K562 (cell line): ENCODE data around the gene DNAJC8. TPM values are rescaled to one million over a fixed set of nuclear protein-coding genes. Genes with fewer than 3 reads are reported as not detected.
A peak's percentile ranks its signal among the peaks of the same experiment; 100 is the strongest.

Source experiments
- ATAC-seq: fragments of 200-7000 bp; cut with Tn5 transposase; 3 replicates; pipeline ENCODE4 v1.9.1; 2020; ENCODE audit warnings: moderate library complexity
- BruUV-seq: library from RNA; stranded (reverse); fragments of 400-500 nt; replicated peaks from 2 replicates; lab custom pipeline; 2021; lab: Mats Ljungman, UMichigan
- CTCF ChIA-PET: fragments of 300-600 bp; formaldehyde crosslinking; extraction: SDS; loops from one replicate; lab custom pipeline; 2021; ENCODE audit warnings: low intra/inter-chr PET ratio; lab: Yijun Ruan, JAX
- POLR2A ChIA-PET: fragments of 300-600, 350-650 bp; sonication (Branson Sonifier 250); formaldehyde crosslinking; extraction: SDS; loops from one replicate; lab custom pipeline; 2021; ENCODE audit warnings: antibody characterized with exemption, inconsistent platforms; lab: Yijun Ruan, JAX
- DNase-seq, 4 experiments: peaks; one replicate each; pipeline versions ENCODE4 v3.0.0 to v3.0.0-alpha.2; 2011 to 2018; ENCODE audit warnings: low spot score in 3 of 4, mixed read lengths in 3 of 4; ENCODE audit errors: extremely low read depth in 1 of 4
- FAIRE-seq: peaks from 2 replicates; lab custom pipeline; 2011; peaks lifted over from hg19 to GRCh38; lab: Jason Lieb, UNC
- H2AFZ ChIP-seq: 2 replicates; pipeline ENCODE4 v1.6.0; 2011; ENCODE audit warnings: low read depth, low read length, control low read depth, inconsistent platforms
- H3K27ac ChIP-seq: fragments of 200-600 bp; 3 replicates; pipeline ENCODE4 v1.8.0; 2011; ENCODE audit warnings: low read depth, mild to moderate bottlenecking, control low read depth, inconsistent platforms, low read length, moderate library complexity, mixed read lengths; ENCODE audit errors: extremely low read depth
- H3K27me3 ChIP-seq, 2 experiments: fragments of 300-600 bp in 1 of 2; 2 replicates in 1 of 2; 3 replicates in 1 of 2; pipeline versions ENCODE4 v1.6.0 to v1.8.0; 2011; ENCODE audit warnings: inconsistent platforms in 2 of 2, low read length in 2 of 2, mild to moderate bottlenecking in 1 of 2, mixed read lengths in 1 of 2, moderate library complexity in 1 of 2; ENCODE audit not compliant: control insufficient read depth in 2 of 2, insufficient read depth in 2 of 2
- H3K36me3 ChIP-seq: fragments of 300-600 bp; 3 replicates; pipeline ENCODE4 v1.8.0; 2011; ENCODE audit warnings: mild to moderate bottlenecking, low read length, inconsistent platforms; ENCODE audit not compliant: control insufficient read depth, insufficient read depth
- H3K4me1 ChIP-seq, 2 experiments: fragments of 200-600 bp in 1 of 2; replicated peaks in 1 of 2; 2 replicates in 1 of 2; 3 replicates in 1 of 2; pipeline versions ENCODE4 v1.5.1 to v1.8.0; 2011; ENCODE audit warnings: inconsistent platforms in 2 of 2, low read length in 2 of 2, mild to moderate bottlenecking in 1 of 2, mixed read lengths in 1 of 2, moderate library complexity in 1 of 2; ENCODE audit not compliant: control insufficient read depth in 2 of 2, insufficient read depth in 2 of 2
- H3K4me2 ChIP-seq: 2 replicates; pipeline ENCODE4 v1.6.1; 2011; ENCODE audit warnings: low read length, control low read depth, inconsistent platforms, mixed read lengths; ENCODE audit not compliant: insufficient read depth
- H3K4me3 ChIP-seq: fragments of 200-600 bp; sonication (generic), shearing (Covaris generic); 2 replicates; pipeline ENCODE4 v1.5.1; 2016; ENCODE audit warnings: control low read depth, inconsistent platforms
- H3K79me2 ChIP-seq: fragments of 200-600 bp; 3 replicates; pipeline ENCODE4 v1.8.0; 2011; ENCODE audit warnings: low read length, inconsistent platforms; ENCODE audit not compliant: control insufficient read depth, insufficient read depth
- H3K9ac ChIP-seq, 2 experiments: 2 replicates each; pipeline versions ENCODE4 v1.6.0 to v1.6.1; 2011; ENCODE audit warnings: low read depth in 2 of 2, low read length in 2 of 2, control low read depth in 1 of 2, inconsistent platforms in 1 of 2, mild to moderate bottlenecking in 1 of 2, mixed read lengths in 1 of 2; ENCODE audit not compliant: insufficient read depth in 1 of 2
- H3K9me1 ChIP-seq: one replicate; pipeline ENCODE4 v1.6.0; 2011; ENCODE audit warnings: inconsistent platforms, mild to moderate bottlenecking, low read length, moderate library complexity; ENCODE audit not compliant: control insufficient read depth, insufficient read depth
- H3K9me3 ChIP-seq: replicated peaks from 2 replicates; pipeline ENCODE4 v1.5.1; 2011; ENCODE audit warnings: low read depth, low read length, inconsistent platforms; ENCODE audit not compliant: control insufficient read depth, insufficient read depth
- H4K20me1 ChIP-seq: replicated peaks from 2 replicates; pipeline ENCODE4 v1.6.1; 2011; ENCODE audit warnings: low read length, inconsistent platforms, mixed read lengths; ENCODE audit not compliant: control insufficient read depth, insufficient read depth
- CUX1 ChIP-seq: fragments of 200-800 bp; sonication (Bioruptor generic); IDR thresholded peaks from 2 replicates; pipeline ENCODE4 v1.6.1; 2016; ENCODE audit warnings: missing genetic modification characterization, missing compliant biosample characterization
- EP300 ChIP-seq: IDR thresholded peaks from 2 replicates; pipeline ENCODE4 v1.6.1; 2012; ENCODE audit warnings: low read length, improper control_type of control experiment
- ETV5 ChIP-seq: sonication (generic); formaldehyde crosslinking; IDR thresholded peaks from 2 replicates; pipeline ENCODE4 v1.4.0; 2020; ENCODE audit warnings: low read depth, mild to moderate bottlenecking, missing genetic modification reagents
- GABPA ChIP-seq: fragments of 200-800 bp; sonication (Bioruptor generic); conservative IDR thresholded peaks from 2 replicates; pipeline ENCODE4 v1.6.1; 2016; ENCODE audit warnings: low read depth, missing genetic modification characterization, missing compliant biosample characterization
- IFI16 ChIP-seq: fragments of 250-450 bp; sonication (Bioruptor Pico); IDR thresholded peaks from 2 replicates; pipeline ENCODE4 v2.1.2; 2022; ENCODE audit warnings: mild to moderate bottlenecking, inconsistent platforms
- KAT2B ChIP-seq: IDR thresholded peaks from one replicate; pipeline ENCODE4 v1.6.1; 2012; ENCODE audit warnings: low read depth, mild to moderate bottlenecking, control low read depth, inconsistent platforms, low read length, moderate library complexity
- KLF1 ChIP-seq: fragments of 450-650 bp; IDR thresholded peaks from 2 replicates; pipeline ENCODE4 v1.6.1; 2016; ENCODE audit warnings: missing genetic modification characterization, missing compliant biosample characterization
- MTA1 ChIP-seq: fragments of 450-650 bp; IDR thresholded peaks from 2 replicates; pipeline ENCODE4 v1.6.1; 2017; ENCODE audit warnings: borderline replicate concordance
- NR1H2 ChIP-seq: sonication (generic); formaldehyde crosslinking; IDR thresholded peaks from 2 replicates; pipeline ENCODE4 v1.4.0; 2020; ENCODE audit warnings: mild to moderate bottlenecking, missing genetic modification reagents
- PHF8 ChIP-seq: fragments of 200-600 bp; sonication (generic); IDR thresholded peaks from 2 replicates; pipeline ENCODE4 v1.6.1; 2012; ENCODE audit warnings: mixed run types, mild to moderate bottlenecking, inconsistent platforms, low read length, moderate library complexity, borderline replicate concordance
- RFX5 ChIP-seq: IDR thresholded peaks from 2 replicates; pipeline ENCODE4 v1.6.1; 2011; ENCODE audit warnings: low read depth, mild to moderate bottlenecking, improper control_type of control experiment, low read length
- RUNX1 ChIP-seq: sonication (generic); IDR thresholded peaks from 2 replicates; pipeline ENCODE4 v1.6.1; 2016; ENCODE audit warnings: antibody characterized with exemption, low read depth
- SOX6 ChIP-seq: fragments of 450-650 bp; IDR thresholded peaks from 2 replicates; pipeline ENCODE4 v1.6.1; 2014; ENCODE audit warnings: mild to moderate bottlenecking
- TAF7 ChIP-seq: fragments of 450-650 bp; IDR thresholded peaks from 2 replicates; pipeline ENCODE4 v1.6.1; 2016; ENCODE audit warnings: missing genetic modification characterization, missing compliant biosample characterization
- TBL1XR1 ChIP-seq, 2 experiments: IDR thresholded peaks; 2 replicates each; pipeline ENCODE4 v1.6.1; 2012; ENCODE audit warnings: improper control_type of control experiment in 2 of 2, low read length in 2 of 2, mild to moderate bottlenecking in 1 of 2
- ZNF263 ChIP-seq: sonication (generic); formaldehyde crosslinking; IDR thresholded peaks from 2 replicates; pipeline ENCODE4 v1.8.0; 2022; ENCODE audit warnings: mild to moderate bottlenecking, missing genetic modification reagents, borderline replicate concordance
- ZNF511 ChIP-seq: sonication (generic); formaldehyde crosslinking; IDR thresholded peaks from 2 replicates; pipeline ENCODE4 v1.8.0; 2022; ENCODE audit warnings: mild to moderate bottlenecking, missing genetic modification reagents
- WGBS: fragments of 100-300 bp; shearing (Covaris generic); methylation state at CpG from one replicate; pipeline ENCODE4 v1.1.6; 2016; ENCODE audit warnings: low coverage, mixed read lengths; ENCODE audit not compliant: insufficient coverage; ENCODE audit errors: missing lambda C conversion rate; 5-methylcytosine and 5-hydroxymethylcytosine counted together
- in situ Hi-C: fragments of 300-500 bp; cut with MboI; formaldehyde crosslinking; loops from 4 replicates; pipeline ENCODE4 v1.15.0; 2018; ENCODE audit warnings: inconsistent platforms, mixed read lengths
- intact Hi-C: fragments of 100-400 bp; cut with micrococcal nuclease; formaldehyde crosslinking; loops from 2 replicates; pipeline ENCODE4 v1.14.2; 2022
- polyA plus RNA-seq, 8 experiments: library from polyadenylated mRNA; depleted of rRNA in 4 of 8; stranded (reverse) in 5 of 8; unstranded in 3 of 8; fragments of >200 nt; fragmentation: Nextera tagmentation in 2 of 8; fragmentation: Illumina TruSeq in 1 of 8; extraction: Ambion mirVana in 2 of 8; extraction: Trizol in 1 of 8; gene quantifications; 2 replicates each; pipeline versions ENCODE4 v1.2.1 to v1.2.3, GENCODE V29; 2011 to 2014; ENCODE audit warnings: inconsistent platforms in 1 of 8, missing spikeins in 1 of 8
- total RNA-seq, 7 experiments: library from RNA; depleted of rRNA in 6 of 7; stranded (reverse); fragments of >200 nt in 6 of 7; fragmentation: Illumina TruSeq in 2 of 7; extraction: Trizol in 2 of 7; gene quantifications; 2 replicates each; pipeline versions ENCODE4 v1.2.1 to v1.2.3, GENCODE V29; 2011 to 2021; ENCODE audit warnings: low replicate concordance in 1 of 7

DNAJC8 gene
- total and polyA plus RNA-seq, 9 of the 15 experiments (the other 6 are each of a cell fraction or from before 2014, with no cell fraction given): 143 to 508 (median 209) TPM

GRCh38 chr1:28259252-28259933, 26.6 kb upstream of the DNAJC8 start, which contains the start of gene SESN2:
TSS of gene SESN2 (plus strand) at chr1:28259518. CDS start at chr1:28259848, 330 bp downstream.
- H2AFZ ChIP-seq: peak within 1 kb of the TSS; percentile 94
- FAIRE-seq (peak; percentile 94), ATAC-seq (peak; percentile 92), DNase-seq (peak; percentile 99 to 100 (median 100))
- H3K9me3 ChIP-seq: no peaks in the 10 kb centered on the region
- ChIA-PET CTCF (no interaction called here), POLR2A (interaction anchor here (0.6 to 22.0 kb wide), 23 partner anchors 13 to 1107 kb away, joined by 3 to 547 read pairs (median 4); partner anchors contain the start of genes ATP5IF1, MED18, PHACTR4 and RNU11)
- under 1% methylated on average over 59 of the region's 76 CpGs for WGBS
- peak within 1 kb of the TSS; percentile 90 for H3K27ac ChIP-seq
- H3K36me3 ChIP-seq: peaks cover 8% of the 10 kb centered on the region; the same call in 2 of the 3 replicates
- H3K9ac ChIP-seq: peak within 1 kb of the TSS; percentile 93 to 95
- no peaks in the 10 kb centered on the region for H3K27me3 ChIP-seq
- H3K4me2 ChIP-seq: peak within 1 kb of the TSS; percentile 88
- intact Hi-C loops: loop anchor here (1.0 kb wide), 1 partner anchor 10 kb away; no protein-coding TSS in a partner anchor
- in situ Hi-C loops: no loop called here
- peak within 1 kb of the TSS; percentile 96 for H3K4me3 ChIP-seq
- H3K4me1 ChIP-seq: peaks cover 51 to 64% of the 10 kb centered on the region in 2 experiments
- peaks cover 51% of the 10 kb centered on the region for H3K79me2 ChIP-seq
- peaks cover 27% of the 10 kb centered on the region for H4K20me1 ChIP-seq
- TSS peak; percentile 48 for BruUV-seq
- H3K9me1 ChIP-seq: no peaks in the 10 kb centered on the region
- TF ChIP-seq PHF8: peak; percentile 97
- peak; percentile 81 for TF ChIP-seq ZNF511
- TF ChIP-seq CUX1: no peak
- peak; percentile 58; the same call in 1 of the 2 replicates for TF ChIP-seq SOX6
- TF ChIP-seq ZNF263 (CRISPR knock-in tag): peak; percentile 62; the same call in 1 of the 2 replicates
- TF ChIP-seq KLF1 (tag): peak; percentile 48; the same call in 1 of the 2 replicates
- TF ChIP-seq TAF7: peak; percentile 96
- peak; percentile 50 to 67; a peak in 3 of 4 replicates for TF ChIP-seq TBL1XR1 (IDR thresholded peaks at IDR 0.05; ENCODE audit: low read length in 2 of 2)
- TF ChIP-seq EP300: peak; percentile 93
- no peak for TF ChIP-seq KAT2B
- no peak for TF ChIP-seq IFI16
- 0 out of 2 replicates have a peak, but pooled peaks have one; percentile 55 for TF ChIP-seq NR1H2
- TF ChIP-seq RFX5: no peak; the same call in none of the 2 replicates
- TF ChIP-seq ETV5 (CRISPR knock-in tag): no peak
- 0 out of 2 replicates have a peak, but pooled peaks have one; percentile 41 for TF ChIP-seq GABPA (tag)
- no peak for TF ChIP-seq MTA1
- TF ChIP-seq RUNX1: peak; percentile 34; the same call in 1 of the 2 replicates
